Testis (tissue), 3 donors: ENCODE measurements around the gene AATF. TPM values are rescaled to one million over a fixed set of nuclear protein-coding genes. Genes with fewer than 3 reads are reported as not detected.
A peak's percentile ranks its signal among the peaks of the same experiment; 100 is the strongest.

Source experiments
- DNase-seq: peaks from one replicate; pipeline ENCODE4 v3.0.0-alpha.2; 2019
- H3K27ac ChIP-seq, 2 donors: fragments of 200-600 bp; sonication (generic); one replicate each; pipeline ENCODE4 v1.5.1; 2019
- H3K27me3 ChIP-seq: fragments of 200-600 bp; sonication (generic); one replicate; pipeline ENCODE4 v1.5.1; 2019
- H3K36me3 ChIP-seq: fragments of 200-600 bp; sonication (generic); one replicate; pipeline ENCODE4 v1.5.1; 2017; ENCODE audit warnings: low read depth; ENCODE audit errors: missing control alignments
- H3K4me1 ChIP-seq: fragments of 200-600 bp; sonication (generic); one replicate; pipeline ENCODE4 v1.5.1; 2019
- H3K4me3 ChIP-seq, 2 donors: fragments of 200-600 bp; sonication (generic); one replicate each; pipeline ENCODE4 v1.5.1; 2017 to 2019
- H3K9me3 ChIP-seq: fragments of 200-600 bp; sonication (generic); one replicate; pipeline ENCODE4 v1.5.1; 2017
- POLR2A ChIP-seq: fragments of 450-650 bp; IDR thresholded peaks from one replicate; pipeline ENCODE4 v1.6.1; 2017; ENCODE audit warnings: antibody characterized with exemption, mild to moderate bottlenecking, moderate library complexity
- WGBS, 2 donors: methylation state at CpG; one replicate each; pipeline ENCODE4 v1.1.5; 2018; 5-methylcytosine and 5-hydroxymethylcytosine counted together
- intact Hi-C: fragments of 100-400 bp; cut with DNase I; formaldehyde crosslinking; loops from one replicate; pipeline ENCODE4 v1.15.1; 2023; ENCODE audit warnings: low total_unique reads
- polyA plus RNA-seq: library from polyadenylated mRNA; stranded (reverse); fragments of 350-450 nt; fragmentation: Illumina TruSeq; extraction: RNeasy Lipid Tissue Mini Kit (QIAGEN cat#74804); gene quantifications from one replicate; pipeline ENCODE4 v1.2.3, GENCODE V29; 2014; ENCODE audit warnings: low read depth, low replicate concordance; ENCODE audit not compliant: insufficient read depth
- total RNA-seq, 2 donors: library from RNA; depleted of rRNA; stranded (reverse); fragments of >200 nt; gene quantifications; one replicate each; pipeline ENCODE4 v1.2.3, GENCODE V29; 2016
- TF ChIP-seq, protein P1 (sequence below), 3 experiments: fragments of 450-650 bp in 2 of 3; fragments of 200-600 bp in 1 of 3; sonication (generic) in 1 of 3; IDR thresholded peaks; one replicate each; pipeline ENCODE4 v1.5.1; 2016 to 2019; ENCODE audit warnings: antibody characterized with exemption in 3 of 3, mild to moderate bottlenecking in 2 of 3, moderate library complexity in 1 of 3

AATF gene
- total and polyA plus RNA-seq, 3 donors from 2014 or later = 38.7 to 57.9 (median 39.5) TPM

GRCh38 chr17:37062021-37062420, 113.3 kb downstream of the AATF start:
- Histone ChIP-seq H3K4me3 (no peak overlapping the region), H3K4me1 (peaks cover 6% of the 10 kb centered on the region), H3K27me3 (no peaks in the 10 kb centered on the region), H3K36me3 (no peaks in the 10 kb centered on the region), H3K27ac (no peak overlapping the region), H3K9me3 (no peaks in the 10 kb centered on the region)
- no peak for DNase-seq
- WGBS, 2 donors = 47 to 63% methylated on average over 9 of the region's 9 CpGs
- TF ChIP-seq, protein P1, sequence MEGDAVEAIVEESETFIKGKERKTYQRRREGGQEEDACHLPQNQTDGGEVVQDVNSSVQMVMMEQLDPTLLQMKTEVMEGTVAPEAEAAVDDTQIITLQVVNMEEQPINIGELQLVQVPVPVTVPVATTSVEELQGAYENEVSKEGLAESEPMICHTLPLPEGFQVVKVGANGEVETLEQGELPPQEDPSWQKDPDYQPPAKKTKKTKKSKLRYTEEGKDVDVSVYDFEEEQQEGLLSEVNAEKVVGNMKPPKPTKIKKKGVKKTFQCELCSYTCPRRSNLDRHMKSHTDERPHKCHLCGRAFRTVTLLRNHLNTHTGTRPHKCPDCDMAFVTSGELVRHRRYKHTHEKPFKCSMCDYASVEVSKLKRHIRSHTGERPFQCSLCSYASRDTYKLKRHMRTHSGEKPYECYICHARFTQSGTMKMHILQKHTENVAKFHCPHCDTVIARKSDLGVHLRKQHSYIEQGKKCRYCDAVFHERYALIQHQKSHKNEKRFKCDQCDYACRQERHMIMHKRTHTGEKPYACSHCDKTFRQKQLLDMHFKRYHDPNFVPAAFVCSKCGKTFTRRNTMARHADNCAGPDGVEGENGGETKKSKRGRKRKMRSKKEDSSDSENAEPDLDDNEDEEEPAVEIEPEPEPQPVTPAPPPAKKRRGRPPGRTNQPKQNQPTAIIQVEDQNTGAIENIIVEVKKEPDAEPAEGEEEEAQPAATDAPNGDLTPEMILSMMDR (IDR thresholded peaks at IDR 0.05) = no peak
- no peak for TF ChIP-seq POLR2A
- intact Hi-C loops = no loop called here

- no peaks in the 10 kb centered on the region for H3K27me3 ChIP-seq
- no peak overlapping the region for H3K27ac ChIP-seq
- H3K36me3 ChIP-seq = no peaks in the 10 kb centered on the region
- intact Hi-C loops = no loop called here
- H3K9me3 ChIP-seq = no peaks in the 10 kb centered on the region
- TF ChIP-seq, protein P1 (IDR thresholded peaks at IDR 0.05) = no peak
- TF ChIP-seq POLR2A = no peak
- no peak overlapping the region for H3K4me3 ChIP-seq
- 27% methylated on average over 11 of the region's 11 CpGs for WGBS, 2 donors
- peak; percentile 22 for DNase-seq
- H3K4me1 ChIP-seq = peaks cover 6% of the 10 kb centered on the region
These were observed 115.5 kb downstream of the AATF start for GRCh38 chr17:37064206-37064605.

DNA sequence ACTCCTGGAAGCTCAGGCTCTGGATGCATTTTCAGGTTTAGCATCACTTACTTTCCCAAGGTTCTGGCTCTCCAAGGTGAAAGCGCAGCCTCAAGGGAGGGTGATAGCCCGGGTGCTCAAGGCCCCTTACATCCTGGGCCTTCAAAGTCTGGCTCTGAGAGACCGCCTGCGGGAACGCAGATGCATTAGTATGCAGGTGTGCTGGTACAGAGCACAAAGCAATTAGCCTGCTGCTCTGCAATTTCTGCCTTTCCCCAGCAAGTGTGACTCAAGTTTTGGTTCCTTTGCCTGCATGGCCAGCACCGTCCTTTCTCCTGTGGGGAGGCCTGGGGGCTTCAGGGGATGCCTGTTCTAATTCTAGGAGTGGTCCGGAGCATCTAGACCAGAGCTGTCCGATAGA, 116.2 kb downstream of the AATF start:
- Histone ChIP-seq H3K4me1 (peaks cover 6% of the 10 kb centered on the region), H3K4me3 (no peak overlapping the region), H3K27ac (no peak overlapping the region), H3K36me3 (no peaks in the 10 kb centered on the region), H3K27me3 (no peaks in the 10 kb centered on the region), H3K9me3 (no peaks in the 10 kb centered on the region)
- DNase-seq = no peak
- intact Hi-C loops = no loop called here
- TF ChIP-seq, protein P1 (IDR thresholded peaks at IDR 0.05) = no peak
- WGBS, 2 donors = 93 to 95% methylated on average over 8 of the region's 8 CpGs

DNA sequence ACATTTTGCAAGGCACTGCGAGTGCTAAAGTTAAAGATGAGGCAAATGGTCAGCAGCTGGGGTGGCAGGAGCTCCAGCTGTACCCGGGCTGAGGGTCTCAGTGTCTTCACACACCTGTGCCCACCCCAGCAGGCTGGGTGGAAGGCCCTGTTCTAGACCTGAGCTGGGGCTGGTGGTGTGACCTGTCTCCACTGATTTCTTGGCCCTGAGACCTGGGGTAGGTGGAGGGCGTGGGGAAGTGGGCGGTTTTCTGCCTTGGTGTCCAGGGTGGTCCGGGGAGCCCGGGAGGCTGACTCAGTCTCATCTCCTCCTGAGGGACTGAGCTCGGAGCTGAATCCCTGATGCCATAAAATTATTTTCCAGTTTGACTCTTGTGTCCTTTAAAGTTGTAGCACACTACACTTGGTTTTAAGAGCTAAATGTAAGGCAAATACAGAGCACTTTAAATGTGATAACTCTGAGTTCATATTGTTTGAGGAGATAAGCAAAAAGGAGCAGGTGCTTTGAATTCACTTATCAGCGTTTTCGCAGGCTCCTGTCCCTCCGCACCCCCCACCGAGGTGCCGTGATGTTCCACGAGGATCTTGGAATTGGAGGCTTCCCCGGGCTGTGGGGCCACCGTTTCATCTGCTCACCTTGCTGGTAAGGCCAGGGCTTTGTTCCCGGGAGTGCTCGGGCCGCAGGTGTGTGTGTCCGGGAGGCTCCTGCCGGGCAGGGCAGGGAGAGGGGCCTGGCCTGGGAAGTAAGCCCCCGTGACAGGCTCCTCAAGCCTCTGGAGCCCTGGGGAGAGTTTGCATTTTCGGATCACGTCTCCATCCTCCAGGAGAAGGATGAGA, 117.0 kb downstream of the AATF start:
- Histone ChIP-seq H3K4me3 (no peak overlapping the region), H3K27ac (no peak overlapping the region), H3K9me3 (no peaks in the 10 kb centered on the region), H3K4me1 (peaks cover 6% of the 10 kb centered on the region), H3K27me3 (no peaks in the 10 kb centered on the region), H3K36me3 (no peaks in the 10 kb centered on the region)
- DNase-seq = no peak
- intact Hi-C loops = no loop called here
- WGBS, 2 donors = 73 to 74% methylated on average over 17 to 23 of the region's 23 CpGs
- no peak for TF ChIP-seq POLR2A
- TF ChIP-seq, protein P1 (IDR thresholded peaks at IDR 0.05) = no peak
